ENCODE data around the gene ZNF221. TPM values are rescaled to one million over a fixed set of nuclear protein-coding genes. Genes with fewer than 3 reads are reported as not detected.

Gene ZNF221
- 0.23 to 0.90 TPM (median 0.61 TPM) in 5 replicates for total RNA-seq (2022; extraction: Qiagen RNA extraction; ENCODE audit: low read depth)

DNA sequence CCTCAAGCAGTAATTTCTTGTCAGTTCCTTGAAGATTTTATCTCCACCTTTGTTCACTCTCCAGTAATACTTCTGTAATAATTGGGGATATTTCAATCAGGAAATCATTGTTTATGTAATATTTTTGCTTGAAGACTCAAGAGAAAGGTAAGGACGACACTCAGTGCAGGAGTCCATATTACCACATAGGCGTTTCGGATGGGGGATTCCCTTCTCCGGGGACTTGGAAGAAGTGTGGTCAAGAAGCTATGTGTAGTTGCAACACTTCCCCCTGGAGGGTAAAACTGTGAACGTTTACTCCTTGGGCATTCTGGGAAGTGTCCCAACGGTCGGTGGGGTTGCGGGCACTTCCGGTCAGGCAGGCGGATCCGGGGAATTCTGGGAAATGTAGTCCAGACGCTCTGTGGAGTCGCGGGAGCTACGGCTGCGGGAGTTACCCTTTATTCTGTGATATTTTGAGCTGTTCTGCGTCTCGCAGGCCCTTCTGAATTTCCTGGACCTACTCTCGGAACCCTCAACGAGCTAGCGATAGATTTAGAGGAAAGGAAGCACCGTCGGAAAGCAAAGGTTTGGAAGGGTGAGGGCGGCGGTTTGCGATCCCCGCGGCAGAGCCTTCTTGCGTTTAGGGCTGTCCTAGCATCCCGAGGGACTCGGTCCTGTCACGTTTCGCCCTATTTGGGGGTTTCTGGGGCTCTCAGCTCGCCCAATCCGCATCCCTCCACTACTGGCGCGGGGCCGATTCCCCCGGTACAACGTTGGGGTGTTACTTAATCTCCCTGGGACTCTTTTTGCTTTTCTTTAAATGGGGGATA is at the start of gene ZNF221:
Gene ZNF221 (plus strand): TSS at position 395 of the 812 bp plus-strand sequence. CDS start 11,499 bp downstream, outside the sequence.

DNA sequence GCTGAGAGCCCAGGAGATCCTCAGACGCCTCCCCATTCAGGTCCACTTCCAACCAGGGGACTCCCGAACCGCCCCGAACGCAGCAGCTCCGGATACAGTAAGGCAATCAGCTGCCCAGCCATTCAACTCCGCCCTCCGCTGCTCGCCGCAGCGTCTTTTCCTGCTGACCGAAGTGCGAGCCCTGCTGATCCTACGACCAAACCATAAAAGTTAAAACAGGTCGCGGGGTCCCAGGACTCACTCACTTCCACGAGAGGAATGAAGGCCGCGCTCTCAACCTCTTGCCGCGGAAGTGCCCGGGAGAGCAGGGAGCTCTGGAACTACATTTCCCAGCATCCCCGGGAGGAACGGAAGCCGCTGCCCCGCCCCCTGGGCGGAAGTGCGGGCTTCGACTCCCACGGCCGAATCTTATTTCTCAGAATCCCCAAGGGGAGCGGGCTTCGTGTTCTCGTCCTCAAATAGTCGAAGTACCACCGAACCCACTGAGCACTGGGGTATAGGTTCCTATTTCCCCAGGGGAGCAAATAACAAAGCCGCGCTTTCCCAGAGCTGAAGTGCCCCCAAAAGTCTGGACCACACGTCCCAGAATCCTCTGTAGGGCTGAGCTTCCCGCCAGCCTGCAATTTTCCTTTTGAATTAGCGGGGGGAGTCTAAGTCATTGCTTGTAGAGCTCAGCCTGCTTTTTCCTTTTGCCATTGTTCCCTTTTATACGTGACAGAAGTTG is 15.9 kb upstream of the ZNF221 start, which contains the start of gene ZNF45:
Gene ZNF45 (minus strand): TSS at position 298 of the 724 bp plus-strand sequence. CDS start 13,097 bp downstream, outside the sequence.

DNA sequence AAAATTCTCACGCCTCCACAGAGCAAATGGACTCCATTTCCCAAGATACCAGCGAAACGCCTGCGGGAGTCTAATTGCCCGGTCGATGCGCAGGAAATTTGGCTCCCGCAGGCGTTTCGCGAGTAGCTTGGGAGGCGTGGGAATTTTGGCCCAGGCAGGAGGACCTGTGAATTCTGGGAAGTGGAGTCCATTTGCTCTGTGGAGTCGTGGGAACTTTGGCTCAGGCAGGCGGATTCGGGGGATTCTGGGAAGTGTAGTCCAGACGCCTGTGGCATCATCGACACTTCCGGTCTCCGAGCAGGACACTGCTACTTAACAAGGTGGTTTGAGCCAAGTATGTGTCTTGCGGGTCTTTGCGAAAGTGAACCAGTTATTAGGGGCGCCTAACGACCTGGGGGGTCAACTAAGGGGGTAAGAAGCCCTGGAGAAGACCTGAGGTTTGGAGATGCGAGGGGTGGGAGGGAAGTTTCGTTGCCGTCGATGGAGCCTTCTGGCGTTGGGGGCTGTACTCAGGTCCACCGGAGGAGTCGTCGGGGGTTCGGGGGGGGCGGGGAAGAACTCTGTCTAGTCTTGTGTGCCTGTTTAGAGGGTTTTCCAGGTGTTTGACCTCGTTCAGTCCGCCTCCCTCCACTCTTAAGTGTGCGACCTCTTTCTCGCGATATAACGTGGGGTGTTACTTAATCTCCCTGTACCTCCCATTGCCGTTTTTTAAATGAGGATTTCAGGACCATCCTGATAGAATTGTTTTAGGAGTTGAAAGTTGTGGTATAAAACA is 33.1 kb downstream of the ZNF221 start, which contains the start of gene ZNF155:
Gene ZNF155 (plus strand): TSS at position 277 of the 775 bp plus-strand sequence. CDS start 4,356 bp downstream, outside the sequence.

DNA sequence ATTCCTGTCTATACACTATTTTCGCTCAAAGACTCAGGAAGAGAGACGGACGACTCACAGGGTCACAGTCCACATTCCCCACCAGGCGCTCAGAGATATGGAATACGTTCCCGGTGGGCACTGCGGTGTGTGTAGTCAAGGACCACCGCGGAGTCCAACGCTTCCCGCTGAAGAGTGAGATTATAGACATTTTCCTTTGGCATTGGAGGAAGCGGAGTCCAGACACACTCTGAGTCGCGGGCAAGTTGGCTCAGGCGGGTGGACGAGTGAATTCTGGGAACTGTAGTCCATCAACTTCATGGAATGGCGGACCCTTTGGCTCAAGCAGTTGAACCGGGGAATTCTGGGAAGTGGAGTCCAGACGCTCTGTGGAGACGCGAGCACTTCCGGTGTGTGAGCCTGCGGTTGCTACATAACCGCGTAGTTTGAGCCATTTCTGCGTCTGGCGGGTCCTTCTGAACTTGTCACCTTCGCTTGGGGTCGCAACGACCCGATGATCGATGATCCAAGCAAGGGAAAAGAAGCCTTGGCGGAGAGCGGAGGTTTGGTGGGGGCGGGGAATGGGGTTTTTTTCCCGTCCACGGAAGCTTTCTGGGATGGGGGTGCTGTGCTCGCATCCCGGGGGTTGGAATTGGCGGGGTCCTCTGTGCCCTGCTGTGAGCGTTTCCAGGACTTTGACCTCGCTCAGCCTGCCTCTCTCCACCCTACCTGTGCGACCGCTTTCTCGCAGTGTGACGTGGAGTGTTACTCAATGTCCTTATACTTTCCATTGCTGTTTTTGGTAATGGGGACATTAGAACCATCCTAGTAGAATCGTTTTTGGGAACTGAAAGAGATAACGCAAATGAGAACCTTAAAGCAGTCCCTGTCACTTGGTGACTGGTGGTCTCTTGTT is 51.8 kb downstream of the ZNF221 start, which contains the start of gene ZNF230:
Gene ZNF230 (plus strand): TSS at position 392 of the 895 bp plus-strand sequence. CDS start 4,122 bp downstream, outside the sequence.

Other genes with a start within 250 kb of the ZNF221 start
- gene IRGC, start 235.2 kb upstream of the ZNF221 start, total RNA-seq (2022; extraction: Qiagen RNA extraction; ENCODE audit: low read depth), result not detected in 5 replicates
- gene SMG9, start 196.3 kb upstream of the ZNF221 start, total RNA-seq (2022; extraction: Qiagen RNA extraction; ENCODE audit: low read depth), result 53.6 to 81.6 TPM (median 70.2 TPM) in 5 replicates
- 47.6 to 69.1 TPM (median 56.3 TPM) in 5 replicates for gene KCNN4, start 170.3 kb upstream of the ZNF221 start, total RNA-seq (2022; extraction: Qiagen RNA extraction; ENCODE audit: low read depth)
- gene LYPD5, start 148.8 kb upstream of the ZNF221 start, total RNA-seq (2022; extraction: Qiagen RNA extraction; ENCODE audit: low read depth), result 0.21 to 0.44 TPM (median 0.34 TPM) in 3 of 5 replicates, not detected in the others
- 3.5 to 5.4 TPM (median 4.1 TPM) in 5 replicates for gene ZNF283, start 123.9 kb upstream of the ZNF221 start, total RNA-seq (2022; extraction: Qiagen RNA extraction; ENCODE audit: low read depth)
- 0.20 to 0.43 TPM (median 0.23 TPM) in 5 replicates for gene ZNF404, start 67.3 kb upstream of the ZNF221 start, total RNA-seq (2022; extraction: Qiagen RNA extraction; ENCODE audit: low read depth)
- gene ZNF45, start 15.9 kb upstream of the ZNF221 start, total RNA-seq (2022; extraction: Qiagen RNA extraction; ENCODE audit: low read depth), result 10.3 to 12.8 TPM (median 10.6 TPM) in 5 replicates
- gene ZNF155, start 33.0 kb downstream of the ZNF221 start, total RNA-seq (2022; extraction: Qiagen RNA extraction; ENCODE audit: low read depth), result 2.4 to 3.6 TPM (median 3.1 TPM) in 5 replicates
- 2.5 to 3.8 TPM (median 3.5 TPM) in 5 replicates for gene ZNF230, start 51.7 kb downstream of the ZNF221 start, total RNA-seq (2022; extraction: Qiagen RNA extraction; ENCODE audit: low read depth)
- 3.0 to 6.0 TPM (median 3.5 TPM) in 5 replicates for gene ZNF222, start 74.2 kb downstream of the ZNF221 start, total RNA-seq (2022; extraction: Qiagen RNA extraction; ENCODE audit: low read depth)
- 2.4 to 2.9 TPM (median 2.6 TPM) in 5 replicates for gene ZNF223, start 100.8 kb downstream of the ZNF221 start, total RNA-seq (2022; extraction: Qiagen RNA extraction; ENCODE audit: low read depth)
- gene ZNF284, start 120.9 kb downstream of the ZNF221 start, total RNA-seq (2022; extraction: Qiagen RNA extraction; ENCODE audit: low read depth), result 0.41 to 0.71 TPM (median 0.45 TPM) in 5 replicates
- 9.3 to 12.8 TPM (median 10.4 TPM) in 5 replicates for gene ZNF224, start 143.1 kb downstream of the ZNF221 start, total RNA-seq (2022; extraction: Qiagen RNA extraction; ENCODE audit: low read depth)
- 2.1 to 4.6 TPM (median 3.0 TPM) in 5 replicates for gene ZNF225, start 162.2 kb downstream of the ZNF221 start, total RNA-seq (2022; extraction: Qiagen RNA extraction; ENCODE audit: low read depth)
- gene ZNF234, start 190.3 kb downstream of the ZNF221 start, total RNA-seq (2022; extraction: Qiagen RNA extraction; ENCODE audit: low read depth), result 1.9 to 3.2 TPM (median 2.6 TPM) in 5 replicates
- gene ZNF226, start 213.9 kb downstream of the ZNF221 start, total RNA-seq (2022; extraction: Qiagen RNA extraction; ENCODE audit: low read depth), result 19.3 to 23.0 TPM (median 19.8 TPM) in 5 replicates